Activated naive CD4-positive, alpha-beta T cell treated with anti-CD3 and anti-CD28 coated beads, Interleukin-2, amount 50 U/mL, for 24 hours (primary cell): Measurements from ENCODE around the gene HNRNPC.
"Not testable (repeated sequence)": the region's sequence is repeated elsewhere in the genome, so short reads cannot be mapped to it uniquely, and the experiment has no call there.

Experiments used
- H3K27ac Mint-ChIP-seq: one replicate; pipeline ENCODE4 v1.8.0; 2021; ENCODE audit warnings: mild to moderate bottlenecking, mixed read lengths
- H3K27me3 Mint-ChIP-seq: one replicate; pipeline ENCODE4 v1.8.0; 2021; ENCODE audit warnings: mixed read lengths
- H3K36me3 Mint-ChIP-seq: one replicate; pipeline ENCODE4 v1.8.0; 2021; ENCODE audit warnings: mixed read lengths
- H3K4me1 Mint-ChIP-seq: one replicate; pipeline ENCODE4 v1.8.0; 2021; ENCODE audit warnings: mixed read lengths
- H3K4me3 Mint-ChIP-seq: one replicate; pipeline ENCODE4 v1.8.0; 2021; ENCODE audit warnings: mild to moderate bottlenecking, mixed read lengths
- H3K9me3 Mint-ChIP-seq: one replicate; pipeline ENCODE4 v1.8.0; 2021; ENCODE audit warnings: mixed read lengths

Gene HNRNPC

GRCh38 chr14:21168055-21168454 is 101.2 kb downstream of the HNRNPC start:
- Mint-ChIP-seq H3K27ac (peak overlapping the region; percentile 17), H3K27me3 (peaks cover 6% of the 10 kb centered on the region), H3K4me3 (no peak overlapping the region), H3K9me3 (no peaks in the 10 kb centered on the region), H3K36me3 (peaks cover 2% of the 10 kb centered on the region), H3K4me1 (no peaks in the 10 kb centered on the region)

GRCh38 chr14:21165670-21166069 is 103.6 kb downstream of the HNRNPC start:
- not testable (repeated sequence) for H3K27me3 Mint-ChIP-seq, H3K4me1 Mint-ChIP-seq, H3K36me3 Mint-ChIP-seq, H3K9me3 Mint-ChIP-seq, H3K4me3 Mint-ChIP-seq, H3K27ac Mint-ChIP-seq

DNA sequence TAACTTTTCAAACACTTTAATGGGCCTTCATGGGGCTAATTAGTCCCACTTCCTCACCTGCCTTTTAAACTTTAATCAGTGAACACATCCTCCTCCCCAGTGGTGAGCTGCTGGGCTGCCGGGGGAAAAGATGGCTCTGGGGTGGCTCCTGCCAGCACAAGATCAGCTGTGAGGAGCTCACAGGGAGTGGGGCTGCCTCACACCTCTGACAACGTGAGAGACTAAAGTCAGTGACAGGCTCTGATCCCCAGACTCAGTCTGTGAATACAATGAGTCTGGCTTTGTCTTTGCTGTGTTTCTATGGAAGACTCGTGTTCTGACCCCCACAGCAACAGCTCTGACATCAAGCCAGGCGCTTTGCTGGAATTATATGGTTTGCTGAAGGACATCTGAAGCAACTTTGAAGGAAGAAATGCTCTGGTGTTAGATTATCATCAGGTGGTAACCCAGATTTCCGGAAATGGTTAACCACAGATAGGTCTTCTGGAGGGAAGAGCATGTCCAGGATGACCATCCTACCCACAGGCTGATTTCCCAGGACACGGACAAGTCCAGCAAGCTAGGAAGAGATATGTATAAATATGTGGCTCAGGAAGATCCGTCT is 104.1 kb downstream of the HNRNPC start:
- not testable (repeated sequence) for H3K27me3 Mint-ChIP-seq, H3K27ac Mint-ChIP-seq, H3K4me3 Mint-ChIP-seq, H3K9me3 Mint-ChIP-seq, H3K4me1 Mint-ChIP-seq, H3K36me3 Mint-ChIP-seq

DNA sequence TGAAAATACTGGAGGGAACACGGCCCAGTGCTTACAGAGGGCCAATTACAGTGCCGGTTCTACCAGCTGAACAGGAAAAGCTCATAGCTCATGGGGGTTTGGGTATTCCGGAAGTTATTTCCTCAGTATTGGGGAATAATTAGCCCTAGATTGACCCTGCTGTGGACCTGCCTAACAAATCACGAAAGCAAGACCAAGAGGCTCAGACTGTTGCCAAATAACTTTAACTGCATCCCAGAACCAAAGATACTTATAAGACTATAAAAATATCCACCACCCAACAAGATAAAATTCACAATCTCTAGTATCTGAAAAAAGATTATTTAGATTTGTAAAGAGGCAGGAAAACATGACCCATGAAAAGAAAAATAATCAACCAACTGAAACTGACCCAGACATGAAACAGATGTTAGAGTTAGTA is 105.4 kb downstream of the HNRNPC start:
- H3K27ac Mint-ChIP-seq = no peak overlapping the region
- H3K9me3 Mint-ChIP-seq = no peaks in the 10 kb centered on the region
- H3K27me3 Mint-ChIP-seq = peaks cover 5% of the 10 kb centered on the region
- H3K4me1 Mint-ChIP-seq = no peaks in the 10 kb centered on the region
- H3K4me3 Mint-ChIP-seq = no peak overlapping the region
- H3K36me3 Mint-ChIP-seq = peaks cover 2% of the 10 kb centered on the region

DNA sequence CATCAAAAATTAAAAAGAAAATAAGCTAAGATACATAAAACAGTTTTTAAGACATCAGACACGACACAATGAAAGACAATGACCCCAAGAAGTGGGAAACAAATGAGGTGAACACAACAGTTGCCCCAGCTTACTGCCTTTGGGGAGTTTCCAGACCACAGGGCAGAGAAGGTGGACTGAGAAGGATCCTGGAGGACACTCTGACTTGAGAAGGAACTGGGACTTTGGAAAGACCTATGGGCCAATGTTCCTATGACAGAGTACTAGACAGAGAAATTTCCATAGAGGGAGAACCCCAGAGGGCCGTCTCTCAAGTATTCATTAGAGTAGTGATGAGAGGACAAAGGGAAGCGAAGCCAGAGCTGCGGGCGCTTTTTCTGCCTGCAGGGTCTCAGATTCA is 107.2 kb downstream of the HNRNPC start:
- H3K36me3 Mint-ChIP-seq = peaks cover 2% of the 10 kb centered on the region
- H3K9me3 Mint-ChIP-seq = no peaks in the 10 kb centered on the region
- no peak overlapping the region for H3K4me3 Mint-ChIP-seq
- H3K4me1 Mint-ChIP-seq = no peaks in the 10 kb centered on the region
- no peak overlapping the region for H3K27ac Mint-ChIP-seq
- peaks cover 9% of the 10 kb centered on the region for H3K27me3 Mint-ChIP-seq

DNA sequence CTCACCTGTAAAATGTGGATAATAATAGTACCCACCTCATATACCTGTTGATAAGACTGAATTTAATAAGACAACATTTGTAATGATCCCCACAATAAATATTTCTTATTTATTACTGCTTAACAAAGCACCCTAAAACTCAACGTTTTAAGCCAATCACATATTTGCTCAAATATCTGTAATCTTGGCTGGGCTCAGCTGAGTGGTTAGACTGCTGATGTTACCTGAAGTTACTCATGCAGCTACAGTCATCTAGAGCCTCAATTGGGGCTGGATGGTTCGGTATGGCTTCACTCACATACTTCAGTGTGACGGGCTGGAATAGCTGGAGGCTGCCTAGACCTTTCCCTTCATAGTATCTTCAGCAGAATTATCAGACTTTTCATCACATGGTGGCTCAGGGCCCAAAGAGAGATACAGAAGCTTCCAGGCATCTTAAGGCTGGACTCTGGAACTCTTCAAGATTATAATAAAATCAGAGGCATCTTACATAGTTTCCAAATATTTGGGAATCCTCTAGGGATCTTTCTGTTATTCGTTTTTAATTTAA is 109.1 kb downstream of the HNRNPC start:
- Mint-ChIP-seq H3K4me3 (no peak overlapping the region), H3K9me3 (no peaks in the 10 kb centered on the region), H3K27ac (no peak overlapping the region), H3K27me3 (peaks cover 6% of the 10 kb centered on the region), H3K4me1 (no peaks in the 10 kb centered on the region), H3K36me3 (no peaks in the 10 kb centered on the region)
